SK-N-SH (cell line): ENCODE results near the gene HSPBAP1. TPM values are rescaled to one million over a fixed set of nuclear protein-coding genes. Genes with fewer than 3 reads are reported as not detected.
"Not testable (repeated sequence)": the region's sequence is repeated elsewhere in the genome, so short reads cannot be mapped to it uniquely, and the experiment has no call there.

ENCODE experiments used
- CTCF ChIA-PET: fragments of 300-600, 350-600 bp; formaldehyde crosslinking; extraction: SDS; loops from one replicate; lab custom pipeline; 2021; lab: Yijun Ruan, JAX
- POLR2A ChIA-PET: fragments of 350-600 bp; sonication (Branson Sonifier 250); formaldehyde crosslinking; extraction: SDS; loops from one replicate; lab custom pipeline; 2020; ENCODE audit warnings: antibody characterized with exemption, inconsistent platforms; lab: Yijun Ruan, JAX
- DNase-seq: peaks from one replicate; pipeline ENCODE4 v3.0.0; 2012
- H2AFZ ChIP-seq: fragments of 200-600 bp; sonication (generic); 2 replicates; pipeline ENCODE4 v1.8.1; 2016; ENCODE audit warnings: antibody characterized with exemption, mild to moderate bottlenecking, low read depth
- H3F3A ChIP-seq: fragments of 200-600 bp; sonication (generic); replicated peaks from 2 replicates; pipeline ENCODE3; 2016; ENCODE audit warnings: antibody characterized with exemption, mild to moderate bottlenecking; ENCODE audit not compliant: insufficient read depth
- H3K27ac ChIP-seq, 2 experiments: fragments of 200-500 bp in 1 of 2; fragments of 200-600 bp in 1 of 2; sonication (Bioruptor generic) in 1 of 2; sonication (generic), shearing (Covaris generic) in 1 of 2; 2 replicates each; pipeline versions ENCODE4 v1.5.1 to v1.6.1; 2014 to 2016; ENCODE audit warnings: low read depth in 2 of 2, inconsistent platforms in 1 of 2, low read length in 1 of 2, mild to moderate bottlenecking in 1 of 2, mixed read lengths in 1 of 2
- H3K27me3 ChIP-seq: fragments of 200-600 bp; sonication (generic), shearing (Covaris generic); 2 replicates; pipeline ENCODE4 v1.6.1; 2016; ENCODE audit warnings: mixed run types; ENCODE audit not compliant: insufficient read depth
- H3K36me3 ChIP-seq, 2 experiments: fragments of 200-500 bp in 1 of 2; fragments of 200-600 bp in 1 of 2; sonication (Bioruptor generic) in 1 of 2; sonication (generic) in 1 of 2; replicated peaks in 1 of 2; 2 replicates each; pipeline versions ENCODE3 to v1.5.1; 2014 to 2016; ENCODE audit warnings: low read length in 1 of 2, mild to moderate bottlenecking in 1 of 2; ENCODE audit not compliant: insufficient read depth in 2 of 2, control insufficient read depth in 1 of 2
- H3K4me1 ChIP-seq, 2 experiments: fragments of 200-500 bp in 1 of 2; fragments of 200-600 bp in 1 of 2; sonication (Bioruptor generic) in 1 of 2; sonication (generic), shearing (Covaris generic) in 1 of 2; 2 replicates each; pipeline versions ENCODE4 v1.5.1 to v1.6.1; 2014 to 2016; ENCODE audit warnings: low read depth in 1 of 2, low read length in 1 of 2, mixed run types in 1 of 2; ENCODE audit not compliant: insufficient read depth in 2 of 2, control insufficient read depth in 1 of 2
- H3K4me2 ChIP-seq: fragments of 200-600 bp; sonication (generic), shearing (Covaris generic); 2 replicates; pipeline ENCODE4 v1.6.1; 2017; ENCODE audit warnings: mixed run types
- H3K4me3 ChIP-seq, 2 experiments: fragments of 200-500 bp in 1 of 2; fragments of 200-600 bp in 1 of 2; sonication (Bioruptor generic) in 1 of 2; sonication (generic), shearing (Covaris generic) in 1 of 2; 2 replicates each; pipeline versions ENCODE4 v1.5.1 to v1.8.1; 2014 to 2016; ENCODE audit warnings: low read depth in 2 of 2, inconsistent platforms in 1 of 2, low read length in 1 of 2, mild to moderate bottlenecking in 1 of 2, mixed read lengths in 1 of 2, moderate library complexity in 1 of 2
- H3K79me2 ChIP-seq: fragments of 200-600 bp; sonication (generic); 2 replicates; pipeline ENCODE4 v1.8.1; 2017; ENCODE audit warnings: mild to moderate bottlenecking; ENCODE audit not compliant: insufficient read depth
- H3K9ac ChIP-seq: fragments of 200-600 bp; sonication (generic); 2 replicates; pipeline ENCODE4 v1.6.1; 2017; ENCODE audit warnings: mixed run types
- H3K9me2 ChIP-seq: fragments of 200-600 bp; sonication (generic); 2 replicates; pipeline ENCODE4 v1.6.1; 2017; ENCODE audit warnings: mixed run types
- H3K9me3 ChIP-seq: fragments of 200-600 bp; sonication (generic); 2 replicates; pipeline ENCODE4 v1.6.1; 2017; ENCODE audit warnings: mixed run types, mild to moderate bottlenecking, moderate library complexity
- H4K20me1 ChIP-seq: fragments of 200-600 bp; sonication (generic); 2 replicates; pipeline ENCODE4 v1.6.1; 2017; ENCODE audit warnings: mild to moderate bottlenecking, mixed run types; ENCODE audit not compliant: insufficient read depth
- CHD2 ChIP-seq: fragments of 150-350 bp; IDR thresholded peaks from 2 replicates; pipeline ENCODE4 v1.6.1; 2018; ENCODE audit warnings: low read length; ENCODE audit not compliant: partially characterized antibody
- CTCF ChIP-seq: fragments of 200-600 bp; sonication (generic); IDR thresholded peaks from 2 replicates; pipeline ENCODE4 v1.6.1; 2017; ENCODE audit warnings: antibody characterized with exemption, mild to moderate bottlenecking, moderate library complexity
- ELF1 ChIP-seq: IDR thresholded peaks from 2 replicates; pipeline ENCODE4 v1.4.0; 2012
- EZH2phosphoT487 ChIP-seq: fragments of 200-600 bp; sonication (generic); IDR thresholded peaks from 2 replicates; pipeline ENCODE4 v1.6.1; 2017; ENCODE audit warnings: low read depth, mixed run types, mild to moderate bottlenecking, antibody characterized with exemption, moderate library complexity, borderline replicate concordance
- FOSL2 ChIP-seq: IDR thresholded peaks from 2 replicates; pipeline ENCODE4 v1.4.0; 2012; ENCODE audit warnings: low read depth, mild to moderate bottlenecking, moderate library complexity, borderline replicate concordance
- FOXM1 ChIP-seq: IDR thresholded peaks from 2 replicates; pipeline ENCODE4 v1.4.0; 2012; ENCODE audit warnings: low read depth, mild to moderate bottlenecking
- GABPA ChIP-seq: IDR thresholded peaks from 2 replicates; pipeline ENCODE4 v1.4.0; 2012; ENCODE audit warnings: low read depth, mild to moderate bottlenecking
- MXI1 ChIP-seq: IDR thresholded peaks from 2 replicates; pipeline ENCODE4 v1.6.1; 2012; ENCODE audit warnings: mild to moderate bottlenecking, low read depth, low read length, improper control_type of control experiment
- RCOR1 ChIP-seq: fragments of 150-350 bp; IDR thresholded peaks from 2 replicates; pipeline ENCODE4 v1.6.1; 2017; ENCODE audit warnings: antibody characterized with exemption, low read length
- RFX5 ChIP-seq: IDR thresholded peaks from 2 replicates; pipeline ENCODE4 v1.6.1; 2012; ENCODE audit warnings: mild to moderate bottlenecking, improper control_type of control experiment, low read length
- RXRA ChIP-seq: IDR thresholded peaks from 2 replicates; pipeline ENCODE4 v1.4.0; 2012; ENCODE audit warnings: low read depth, mild to moderate bottlenecking, borderline replicate concordance
- SIN3A ChIP-seq: IDR thresholded peaks from 2 replicates; pipeline ENCODE4 v1.6.1; 2012; ENCODE audit warnings: low read depth, mild to moderate bottlenecking, low read length, moderate library complexity, borderline replicate concordance
- TAF1 ChIP-seq: IDR thresholded peaks from 2 replicates; pipeline ENCODE4 v1.6.1; 2012; ENCODE audit warnings: low read depth, mild to moderate bottlenecking, low read length, moderate library complexity, borderline replicate concordance
- TCF12 ChIP-seq: IDR thresholded peaks from 2 replicates; pipeline ENCODE4 v1.4.0; 2012
- TEAD4 ChIP-seq: IDR thresholded peaks from 2 replicates; pipeline ENCODE4 v1.4.0; 2012; ENCODE audit warnings: mild to moderate bottlenecking, borderline replicate concordance; ENCODE audit not compliant: insufficient read depth
- USF1 ChIP-seq: IDR thresholded peaks from 2 replicates; pipeline ENCODE4 v1.4.0; 2012; ENCODE audit warnings: low read depth, borderline replicate concordance
- YY1 ChIP-seq: IDR thresholded peaks from 2 replicates; pipeline ENCODE4 v1.4.0; 2012; ENCODE audit warnings: low read depth, mild to moderate bottlenecking
- ZBTB33 ChIP-seq: IDR thresholded peaks from 2 replicates; pipeline ENCODE4 v1.4.0; 2012; ENCODE audit warnings: low read depth, borderline replicate concordance
- WGBS: methylation state at CpG from one replicate; pipeline ENCODE4 v1.1.6; 2017; ENCODE audit warnings: low lambda C conversion rate; 5-methylcytosine and 5-hydroxymethylcytosine counted together
- polyA plus RNA-seq, 3 experiments: library from polyadenylated mRNA; depleted of rRNA; stranded (reverse); fragments of >200 nt; gene quantifications; 2 replicates each; pipeline ENCODE4 v1.2.3, GENCODE V29; 2012

HSPBAP1 gene
- polyA plus RNA-seq, 1 of the 3 experiments (the other 2 are of a cell fraction): 5.1 TPM

DNA sequence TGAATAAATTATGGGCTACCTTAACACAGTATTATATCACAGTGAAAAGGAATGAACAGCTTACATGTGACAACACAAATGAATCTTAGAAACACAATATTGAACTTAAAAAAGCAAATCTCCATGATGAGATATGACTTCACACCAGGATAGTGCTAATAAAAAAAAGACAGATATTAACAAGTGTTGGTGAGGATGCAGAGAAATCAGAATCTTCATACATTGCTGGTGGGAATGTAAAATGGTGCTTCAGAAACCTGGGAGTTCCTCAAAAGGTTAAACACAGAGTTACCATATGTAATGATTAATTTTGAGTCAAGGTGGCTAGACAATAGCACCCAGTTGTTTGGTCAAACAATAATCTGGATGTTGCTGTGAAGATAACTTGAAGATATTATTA lies 51.4 kb downstream of the HSPBAP1 start:
- Histone ChIP-seq H3K4me1 (no peaks in the 10 kb centered on the region), H3K9me3 (no peaks in the 10 kb centered on the region), H3F3A (no peaks in the 10 kb centered on the region), H2AFZ (no peak overlapping the region), H4K20me1 (no peaks in the 10 kb centered on the region), H3K9me2 (no peaks in the 10 kb centered on the region), H3K27me3 (no peaks in the 10 kb centered on the region), H3K79me2 (no peaks in the 10 kb centered on the region), H3K4me2 (no peak overlapping the region), H3K27ac (no peak overlapping the region), H3K9ac (no peak overlapping the region), H3K36me3 (peaks cover 22 to 27% of the 10 kb centered on the region in 2 experiments), H3K4me3 (no peak overlapping the region)
- TF ChIP-seq CHD2: no peak
- TF ChIP-seq GABPA: no peak
- no peak for TF ChIP-seq TAF1
- no peak for TF ChIP-seq CTCF
- no peak for TF ChIP-seq TCF12
- TF ChIP-seq RXRA: no peak
- no peak for TF ChIP-seq EZH2phosphoT487
- no peak for TF ChIP-seq RCOR1
- TF ChIP-seq USF1: no peak
- no peak for TF ChIP-seq FOSL2
- no peak for TF ChIP-seq ELF1
- TF ChIP-seq SIN3A: no peak
- no peak for TF ChIP-seq ZBTB33
- no peak for TF ChIP-seq FOXM1
- ChIA-PET CTCF (no interaction called here), POLR2A (no interaction called here)
- DNase-seq: no peak

DNA sequence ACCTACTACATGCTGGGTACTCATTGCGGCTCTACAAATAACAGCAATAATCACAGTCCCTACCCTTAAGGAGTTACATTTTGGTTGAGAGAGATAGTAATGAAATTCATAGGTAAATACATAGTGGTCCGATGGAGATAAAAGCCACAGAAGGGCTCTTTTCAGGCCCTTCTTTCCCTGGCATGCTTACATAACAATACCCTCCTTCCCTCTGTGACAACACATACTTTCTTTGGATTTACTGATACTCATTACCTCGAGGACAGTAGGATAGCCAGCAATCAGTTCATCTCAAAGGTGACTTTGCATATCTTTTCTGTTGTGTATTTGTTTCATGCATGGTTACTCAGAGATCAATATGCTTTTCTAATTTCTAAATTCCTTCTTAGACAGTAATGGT lies 54.5 kb downstream of the HSPBAP1 start:
- no peak for DNase-seq
- Histone ChIP-seq H3F3A (no peaks in the 10 kb centered on the region), H3K36me3 (peaks cover 16 to 23% of the 10 kb centered on the region in 2 experiments), H3K27me3 (no peaks in the 10 kb centered on the region), H3K9ac (no peak overlapping the region), H3K4me1 (no peaks in the 10 kb centered on the region)
- POLR2A ChIA-PET: no interaction called here
- no peak for TF ChIP-seq ELF1
- TF ChIP-seq FOXM1: no peak
- no peak for TF ChIP-seq USF1
- no peak for TF ChIP-seq FOSL2
- no peak for TF ChIP-seq RFX5
- TF ChIP-seq TEAD4: no peak
- TF ChIP-seq YY1: no peak
- TF ChIP-seq MXI1: no peak
- TF ChIP-seq, all 33 proteins: peak for 0
- CTCF ChIA-PET: no interaction called here
- 61% methylated on average over 3 of the region's 3 CpGs for WGBS
- Histone ChIP-seq H3K79me2 (no peaks in the 10 kb centered on the region), H2AFZ (no peak overlapping the region), H3K4me2 (no peak overlapping the region), H3K4me3 (no peak overlapping the region), H4K20me1 (no peaks in the 10 kb centered on the region), H3K9me2 (no peaks in the 10 kb centered on the region), H3K27ac (no peak overlapping the region), H3K9me3 (no peaks in the 10 kb centered on the region)

- H2AFZ ChIP-seq, H4K20me1 ChIP-seq, DNase-seq, H3K4me3 ChIP-seq, H3K4me1 ChIP-seq, H3K79me2 ChIP-seq, POLR2A ChIA-PET, H3K4me2 ChIP-seq, H3F3A ChIP-seq, H3K27ac ChIP-seq, H3K9me3 ChIP-seq, H3K9ac ChIP-seq, H3K36me3 ChIP-seq, H3K27me3 ChIP-seq, CTCF ChIA-PET, H3K9me2 ChIP-seq: not testable (repeated sequence)
- WGBS: 90% methylated on average over 15 of the region's 22 CpGs
Measured at GRCh38 chr3:122732682-122733525, 60.7 kb downstream of the HSPBAP1 start.
